KMS-11 (cell line): Measurements from ENCODE around the gene LMO1.

Experiments
- H2AFZ ChIP-seq: fragments of 200-600 bp; sonication (generic); 2 replicates; pipeline ENCODE4 v1.6.1; 2016; ENCODE audit warnings: antibody characterized with exemption, mixed run types, low read depth
- H3K27ac ChIP-seq: fragments of 200-600 bp; sonication (generic); 2 replicates; pipeline ENCODE4 v1.6.1; 2016; ENCODE audit warnings: mild to moderate bottlenecking, mixed run types
- H3K27me3 ChIP-seq: fragments of 200-600 bp; sonication (generic); 2 replicates; pipeline ENCODE4 v1.6.1; 2017; ENCODE audit warnings: mild to moderate bottlenecking, low read depth, mixed run types, moderate library complexity; ENCODE audit not compliant: insufficient read depth
- H3K36me3 ChIP-seq: fragments of 200-600 bp; sonication (generic); 2 replicates; pipeline ENCODE4 v1.6.1; 2017; ENCODE audit warnings: mild to moderate bottlenecking, mixed run types; ENCODE audit not compliant: insufficient read depth
- H3K4me1 ChIP-seq: fragments of 200-600 bp; sonication (generic); 2 replicates; pipeline ENCODE4 v1.6.1; 2016; ENCODE audit warnings: mild to moderate bottlenecking, low read depth, mixed run types; ENCODE audit not compliant: poor library complexity, severe bottlenecking
- H3K4me2 ChIP-seq: fragments of 200-600 bp; sonication (generic); 2 replicates; pipeline ENCODE4 v1.7.0; 2016; ENCODE audit warnings: mild to moderate bottlenecking, mixed run types
- H3K4me3 ChIP-seq: fragments of 200-600 bp; sonication (generic); IDR thresholded peaks from 2 replicates; pipeline ENCODE4 v1.6.1; 2017; ENCODE audit warnings: low read depth, low read length, mixed read lengths; ENCODE audit not compliant: insufficient read depth
- H3K79me2 ChIP-seq: fragments of 200-600 bp; sonication (generic); 2 replicates; pipeline ENCODE4 v1.6.1; 2016; ENCODE audit warnings: low read depth, mixed run types; ENCODE audit not compliant: insufficient read depth
- H3K9ac ChIP-seq: fragments of 200-600 bp; sonication (generic); 2 replicates; pipeline ENCODE4 v1.6.1; 2016; ENCODE audit warnings: mild to moderate bottlenecking, mixed run types
- H4K20me1 ChIP-seq: fragments of 200-600 bp; sonication (generic); 2 replicates; pipeline ENCODE4 v1.6.1; 2016; ENCODE audit warnings: mild to moderate bottlenecking, mixed run types; ENCODE audit not compliant: insufficient read depth
- CTCF ChIP-seq: fragments of 200-600 bp; sonication (generic); conservative IDR thresholded peaks from 2 replicates; pipeline ENCODE4 v1.6.1; 2017; ENCODE audit warnings: low read depth, mild to moderate bottlenecking, antibody characterized with exemption, low read length, moderate library complexity, mixed read lengths

Gene LMO1

GRCh38 chr11:8222820-8223512 is 40.7 kb downstream of the LMO1 start:
- Histone ChIP-seq H3K4me2 (peak overlapping the region; percentile 29), H3K27ac (no peak overlapping the region), H3K4me1 (peaks cover 22% of the 10 kb centered on the region), H3K4me3 (no peak overlapping the region), H3K79me2 (no peaks in the 10 kb centered on the region), H2AFZ (no peak overlapping the region), H3K9ac (no peak overlapping the region), H3K36me3 (no peaks in the 10 kb centered on the region), H4K20me1 (no peaks in the 10 kb centered on the region), H3K27me3 (no peaks in the 10 kb centered on the region; the same call in 1 of the 2 replicates)
- TF ChIP-seq CTCF: no peak

- no peak overlapping the region for H3K4me3 ChIP-seq
- H3K27me3 ChIP-seq: no peaks in the 10 kb centered on the region; the same call in 1 of the 2 replicates
- no peaks in the 10 kb centered on the region for H4K20me1 ChIP-seq
- H3K27ac ChIP-seq: no peak overlapping the region
- H3K4me2 ChIP-seq: no peak overlapping the region
- no peaks in the 10 kb centered on the region for H3K36me3 ChIP-seq
- H3K9ac ChIP-seq: no peak overlapping the region
- no peak for TF ChIP-seq CTCF
- H2AFZ ChIP-seq: no peak overlapping the region
- H3K79me2 ChIP-seq: no peaks in the 10 kb centered on the region
- H3K4me1 ChIP-seq: peaks cover 22% of the 10 kb centered on the region
Observed at GRCh38 chr11:8221917-8222495, 41.7 kb downstream of the LMO1 start.

GRCh38 chr11:8221046-8221723 is 42.5 kb downstream of the LMO1 start:
- H3K4me1 ChIP-seq: peaks cover 22% of the 10 kb centered on the region
- no peak overlapping the region for H2AFZ ChIP-seq
- H3K9ac ChIP-seq: no peak overlapping the region
- H3K27me3 ChIP-seq: no peaks in the 10 kb centered on the region; the same call in 1 of the 2 replicates
- H3K36me3 ChIP-seq: no peaks in the 10 kb centered on the region
- H3K27ac ChIP-seq: no peak overlapping the region
- no peaks in the 10 kb centered on the region for H3K79me2 ChIP-seq
- no peak overlapping the region for H3K4me2 ChIP-seq
- no peak overlapping the region for H3K4me3 ChIP-seq
- H4K20me1 ChIP-seq: no peaks in the 10 kb centered on the region
- no peak for TF ChIP-seq CTCF

GRCh38 chr11:8220261-8221045 is 43.2 kb downstream of the LMO1 start:
- H4K20me1 ChIP-seq: no peaks in the 10 kb centered on the region
- H3K4me2 ChIP-seq: no peak overlapping the region
- H3K4me3 ChIP-seq: no peak overlapping the region
- H2AFZ ChIP-seq: no peak overlapping the region
- H3K27ac ChIP-seq: no peak overlapping the region
- no peaks in the 10 kb centered on the region; the same call in 1 of the 2 replicates for H3K27me3 ChIP-seq
- peaks cover 22% of the 10 kb centered on the region for H3K4me1 ChIP-seq
- no peak overlapping the region for H3K9ac ChIP-seq
- H3K36me3 ChIP-seq: no peaks in the 10 kb centered on the region
- no peak for TF ChIP-seq CTCF
- H3K79me2 ChIP-seq: no peaks in the 10 kb centered on the region
